Liver (tissue), 8 donors: ENCODE results near the gene CCR5AS.

Source experiments
- DNase-seq: peaks from one replicate; pipeline ENCODE4 v3.0.0-alpha.2; 2017; ENCODE audit warnings: low spot score
- H3K27ac ChIP-seq, 2 donors: one replicate each; pipeline ENCODE4 v1.7.0; 2013; ENCODE audit warnings: inconsistent platforms in 2 of 2, low read length in 2 of 2, control low read depth in 1 of 2, low read depth in 1 of 2, mild to moderate bottlenecking in 1 of 2
- H3K27me3 ChIP-seq, 4 donors: one replicate each; pipeline versions ENCODE4 v1.6.1 to v1.7.0; 2013; ENCODE audit warnings: low read length in 3 of 4, inconsistent platforms in 1 of 4, mild to moderate bottlenecking in 1 of 4, moderate library complexity in 1 of 4; ENCODE audit not compliant: control insufficient read depth in 4 of 4, insufficient read depth in 4 of 4
- H3K36me3 ChIP-seq, 4 donors: one replicate each; pipeline versions ENCODE4 v1.6.1 to v1.7.0; 2013; ENCODE audit warnings: low read length in 3 of 4, mild to moderate bottlenecking in 3 of 4, low read depth in 1 of 4, moderate library complexity in 1 of 4; ENCODE audit not compliant: control insufficient read depth in 4 of 4, insufficient read depth in 3 of 4
- H3K4me1 ChIP-seq, 4 donors: one replicate each; pipeline versions ENCODE4 v1.6.1 to v1.7.0; 2013; ENCODE audit warnings: low read length in 3 of 4, mild to moderate bottlenecking in 3 of 4, moderate library complexity in 1 of 4; ENCODE audit not compliant: control insufficient read depth in 4 of 4, insufficient read depth in 4 of 4
- H3K4me3 ChIP-seq, 3 donors: one replicate each; pipeline versions ENCODE4 v1.6.1 to v1.7.0; 2013; ENCODE audit warnings: low read length in 3 of 3, control low read depth in 1 of 3, low read depth in 1 of 3, mild to moderate bottlenecking in 1 of 3
- H3K9ac ChIP-seq, 2 donors: one replicate each; pipeline ENCODE4 v1.7.0; 2013; ENCODE audit warnings: low read length in 2 of 2, mild to moderate bottlenecking in 2 of 2, moderate library complexity in 2 of 2, control low read depth in 1 of 2, low read depth in 1 of 2
- H3K9me3 ChIP-seq, 4 donors: one replicate each; pipeline versions ENCODE4 v1.6.1 to v1.7.0; 2013; ENCODE audit warnings: low read length in 3 of 4; ENCODE audit not compliant: control insufficient read depth in 4 of 4
- EGR1 ChIP-seq, 2 donors: IDR thresholded peaks; 2 replicates each; pipeline ENCODE4 v1.6.1; 2016 to 2018; ENCODE audit warnings: antibody characterized with exemption in 2 of 2, low read depth in 2 of 2
- FOXA1 ChIP-seq: IDR thresholded peaks from 2 replicates; pipeline ENCODE4 v1.6.1; 2016; ENCODE audit warnings: antibody characterized with exemption
- FOXA2 ChIP-seq: IDR thresholded peaks from 2 replicates; pipeline ENCODE4 v1.6.1; 2016; ENCODE audit warnings: antibody characterized with exemption
- GABPA ChIP-seq, 2 donors: IDR thresholded peaks in 1 of 2; conservative IDR thresholded peaks in 1 of 2; 2 replicates each; pipeline ENCODE4 v1.6.1; 2016; ENCODE audit warnings: antibody characterized with exemption in 2 of 2, mild to moderate bottlenecking in 1 of 2, moderate library complexity in 1 of 2
- HNF4A ChIP-seq, 2 donors: conservative IDR thresholded peaks; 2 replicates each; pipeline ENCODE4 v1.6.1; 2016; ENCODE audit warnings: antibody characterized with exemption in 2 of 2, mild to moderate bottlenecking in 2 of 2
- HNF4G ChIP-seq: IDR thresholded peaks from 2 replicates; pipeline ENCODE4 v1.6.1; 2016; ENCODE audit warnings: antibody characterized with exemption
- JUND ChIP-seq, 2 donors: IDR thresholded peaks; 2 replicates each; pipeline ENCODE4 v1.6.1; 2016; ENCODE audit warnings: antibody characterized with exemption in 2 of 2
- NR2F2 ChIP-seq: IDR thresholded peaks from 2 replicates; pipeline ENCODE4 v1.6.1; 2016; ENCODE audit warnings: antibody characterized with exemption
- RAD21 ChIP-seq, 2 donors: IDR thresholded peaks; 2 replicates each; pipeline ENCODE4 v1.6.1; 2016; ENCODE audit warnings: antibody characterized with exemption in 2 of 2, mild to moderate bottlenecking in 2 of 2
- RXRA ChIP-seq, 2 donors: IDR thresholded peaks; 2 replicates each; pipeline ENCODE4 v1.6.1; 2017 to 2018; ENCODE audit warnings: antibody characterized with exemption in 2 of 2, mild to moderate bottlenecking in 1 of 2
- SP1 ChIP-seq: IDR thresholded peaks from 2 replicates; pipeline ENCODE4 v1.6.1; 2018; ENCODE audit warnings: antibody characterized with exemption, mild to moderate bottlenecking
- TAF1 ChIP-seq: conservative IDR thresholded peaks from 2 replicates; pipeline ENCODE4 v1.6.1; 2016; ENCODE audit warnings: antibody characterized with exemption, mild to moderate bottlenecking
- YY1 ChIP-seq: IDR thresholded peaks from 2 replicates; pipeline ENCODE4 v1.6.1; 2016; ENCODE audit warnings: antibody characterized with exemption, mild to moderate bottlenecking
- WGBS: extraction: QIAGEN DNeasy Blood & Tissue Kit; methylation state at CpG from one replicate; pipeline ENCODE4 v1.1.7; 2013; 5-methylcytosine and 5-hydroxymethylcytosine counted together
- TF ChIP-seq, protein P1 (sequence below): IDR thresholded peaks from 2 replicates; pipeline ENCODE4 v1.6.1; 2016; ENCODE audit warnings: antibody characterized with exemption
- TF ChIP-seq, protein P2 (sequence below): IDR thresholded peaks from 2 replicates; pipeline ENCODE4 v1.6.1; 2016; ENCODE audit warnings: antibody characterized with exemption
- TF ChIP-seq, protein P3 (sequence below): fragments of 150-350 bp; IDR thresholded peaks from 2 replicates; pipeline ENCODE4 v1.5.1; 2017; ENCODE audit warnings: improper control_type of control experiment, low read depth, low read length; ENCODE audit not compliant: missing input control
- TF ChIP-seq, protein P4 (sequence below): IDR thresholded peaks from 2 replicates; pipeline ENCODE4 v1.6.1; 2016; ENCODE audit warnings: antibody characterized with exemption, mild to moderate bottlenecking
- TF ChIP-seq, protein P5 (sequence below): IDR thresholded peaks from 2 replicates; pipeline ENCODE4 v1.6.1; 2016; ENCODE audit warnings: antibody characterized with exemption
- donor health status: healthy.
- donor health status: healthy.
- donor health status: healthy.
- donor health status: healthy.
- donor health status: healthy.

The CCR5AS gene

DNA sequence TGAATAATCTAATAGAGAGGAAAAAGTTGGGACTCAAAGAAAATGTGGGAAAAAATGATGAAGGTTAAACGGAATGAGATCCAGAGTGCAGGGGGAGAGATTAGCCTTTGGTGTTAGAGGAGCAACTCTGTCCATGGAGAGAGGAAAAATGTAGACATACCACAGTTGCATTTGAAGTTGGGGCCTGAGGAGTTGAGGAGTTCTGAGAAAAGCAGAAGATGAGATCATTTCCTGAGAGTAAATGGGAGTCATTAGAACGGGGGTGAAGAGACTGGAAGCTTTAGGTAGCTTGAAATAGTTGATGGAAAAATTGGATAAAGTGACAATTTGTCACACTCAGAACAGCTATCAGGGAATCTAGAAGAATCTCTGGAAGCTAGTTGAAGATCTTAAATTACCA lies 7.3 kb downstream of the CCR5AS start:
- TF ChIP-seq HNF4G (no peak), YY1 (no peak), NR2F2 (no peak), FOXA2 (no peak), TAF1 (no peak), RXRA (IDR thresholded peaks at IDR 0.05) (no peak), RAD21 (IDR thresholded peaks at IDR 0.05) (no peak), HNF4A (conservative IDR thresholded peaks at IDR 0.05) (no peak), FOXA1 (no peak), JUND (IDR thresholded peaks at IDR 0.05) (no peak), SP1 (no peak), GABPA (IDR thresholded peaks at IDR 0.05 in 1 of 2, conservative IDR thresholded peaks at IDR 0.05 in 1 of 2) (no peak), EGR1 (IDR thresholded peaks at IDR 0.05; ENCODE audit: low read depth in 2 of 2) (no peak)
- TF ChIP-seq, protein P1, sequence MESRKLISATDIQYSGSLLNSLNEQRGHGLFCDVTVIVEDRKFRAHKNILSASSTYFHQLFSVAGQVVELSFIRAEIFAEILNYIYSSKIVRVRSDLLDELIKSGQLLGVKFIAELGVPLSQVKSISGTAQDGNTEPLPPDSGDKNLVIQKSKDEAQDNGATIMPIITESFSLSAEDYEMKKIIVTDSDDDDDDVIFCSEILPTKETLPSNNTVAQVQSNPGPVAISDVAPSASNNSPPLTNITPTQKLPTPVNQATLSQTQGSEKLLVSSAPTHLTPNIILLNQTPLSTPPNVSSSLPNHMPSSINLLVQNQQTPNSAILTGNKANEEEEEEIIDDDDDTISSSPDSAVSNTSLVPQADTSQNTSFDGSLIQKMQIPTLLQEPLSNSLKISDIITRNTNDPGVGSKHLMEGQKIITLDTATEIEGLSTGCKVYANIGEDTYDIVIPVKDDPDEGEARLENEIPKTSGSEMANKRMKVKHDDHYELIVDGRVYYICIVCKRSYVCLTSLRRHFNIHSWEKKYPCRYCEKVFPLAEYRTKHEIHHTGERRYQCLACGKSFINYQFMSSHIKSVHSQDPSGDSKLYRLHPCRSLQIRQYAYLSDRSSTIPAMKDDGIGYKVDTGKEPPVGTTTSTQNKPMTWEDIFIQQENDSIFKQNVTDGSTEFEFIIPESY: no peak
- TF ChIP-seq, protein P2, sequence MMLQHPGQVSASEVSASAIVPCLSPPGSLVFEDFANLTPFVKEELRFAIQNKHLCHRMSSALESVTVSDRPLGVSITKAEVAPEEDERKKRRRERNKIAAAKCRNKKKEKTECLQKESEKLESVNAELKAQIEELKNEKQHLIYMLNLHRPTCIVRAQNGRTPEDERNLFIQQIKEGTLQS: no peak
- TF ChIP-seq, protein P3, sequence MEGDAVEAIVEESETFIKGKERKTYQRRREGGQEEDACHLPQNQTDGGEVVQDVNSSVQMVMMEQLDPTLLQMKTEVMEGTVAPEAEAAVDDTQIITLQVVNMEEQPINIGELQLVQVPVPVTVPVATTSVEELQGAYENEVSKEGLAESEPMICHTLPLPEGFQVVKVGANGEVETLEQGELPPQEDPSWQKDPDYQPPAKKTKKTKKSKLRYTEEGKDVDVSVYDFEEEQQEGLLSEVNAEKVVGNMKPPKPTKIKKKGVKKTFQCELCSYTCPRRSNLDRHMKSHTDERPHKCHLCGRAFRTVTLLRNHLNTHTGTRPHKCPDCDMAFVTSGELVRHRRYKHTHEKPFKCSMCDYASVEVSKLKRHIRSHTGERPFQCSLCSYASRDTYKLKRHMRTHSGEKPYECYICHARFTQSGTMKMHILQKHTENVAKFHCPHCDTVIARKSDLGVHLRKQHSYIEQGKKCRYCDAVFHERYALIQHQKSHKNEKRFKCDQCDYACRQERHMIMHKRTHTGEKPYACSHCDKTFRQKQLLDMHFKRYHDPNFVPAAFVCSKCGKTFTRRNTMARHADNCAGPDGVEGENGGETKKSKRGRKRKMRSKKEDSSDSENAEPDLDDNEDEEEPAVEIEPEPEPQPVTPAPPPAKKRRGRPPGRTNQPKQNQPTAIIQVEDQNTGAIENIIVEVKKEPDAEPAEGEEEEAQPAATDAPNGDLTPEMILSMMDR: no peak
- TF ChIP-seq, protein P4, sequence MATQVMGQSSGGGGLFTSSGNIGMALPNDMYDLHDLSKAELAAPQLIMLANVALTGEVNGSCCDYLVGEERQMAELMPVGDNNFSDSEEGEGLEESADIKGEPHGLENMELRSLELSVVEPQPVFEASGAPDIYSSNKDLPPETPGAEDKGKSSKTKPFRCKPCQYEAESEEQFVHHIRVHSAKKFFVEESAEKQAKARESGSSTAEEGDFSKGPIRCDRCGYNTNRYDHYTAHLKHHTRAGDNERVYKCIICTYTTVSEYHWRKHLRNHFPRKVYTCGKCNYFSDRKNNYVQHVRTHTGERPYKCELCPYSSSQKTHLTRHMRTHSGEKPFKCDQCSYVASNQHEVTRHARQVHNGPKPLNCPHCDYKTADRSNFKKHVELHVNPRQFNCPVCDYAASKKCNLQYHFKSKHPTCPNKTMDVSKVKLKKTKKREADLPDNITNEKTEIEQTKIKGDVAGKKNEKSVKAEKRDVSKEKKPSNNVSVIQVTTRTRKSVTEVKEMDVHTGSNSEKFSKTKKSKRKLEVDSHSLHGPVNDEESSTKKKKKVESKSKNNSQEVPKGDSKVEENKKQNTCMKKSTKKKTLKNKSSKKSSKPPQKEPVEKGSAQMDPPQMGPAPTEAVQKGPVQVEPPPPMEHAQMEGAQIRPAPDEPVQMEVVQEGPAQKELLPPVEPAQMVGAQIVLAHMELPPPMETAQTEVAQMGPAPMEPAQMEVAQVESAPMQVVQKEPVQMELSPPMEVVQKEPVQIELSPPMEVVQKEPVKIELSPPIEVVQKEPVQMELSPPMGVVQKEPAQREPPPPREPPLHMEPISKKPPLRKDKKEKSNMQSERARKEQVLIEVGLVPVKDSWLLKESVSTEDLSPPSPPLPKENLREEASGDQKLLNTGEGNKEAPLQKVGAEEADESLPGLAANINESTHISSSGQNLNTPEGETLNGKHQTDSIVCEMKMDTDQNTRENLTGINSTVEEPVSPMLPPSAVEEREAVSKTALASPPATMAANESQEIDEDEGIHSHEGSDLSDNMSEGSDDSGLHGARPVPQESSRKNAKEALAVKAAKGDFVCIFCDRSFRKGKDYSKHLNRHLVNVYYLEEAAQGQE: no peak
- TF ChIP-seq, protein P5, sequence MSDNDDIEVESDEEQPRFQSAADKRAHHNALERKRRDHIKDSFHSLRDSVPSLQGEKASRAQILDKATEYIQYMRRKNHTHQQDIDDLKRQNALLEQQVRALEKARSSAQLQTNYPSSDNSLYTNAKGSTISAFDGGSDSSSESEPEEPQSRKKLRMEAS: no peak
- Histone ChIP-seq H3K9ac (no peak overlapping the region), H3K27ac (no peak overlapping the region), H3K4me1 (peaks cover 0 to under 1% (median 0%) of the 10 kb centered on the region in 4 donors), H3K36me3 (no peaks in the 10 kb centered on the region), H3K27me3 (no peaks in the 10 kb centered on the region), H3K4me3 (no peak overlapping the region), H3K9me3 (no peaks in the 10 kb centered on the region)
- WGBS: 67% methylated on average over 2 of the region's 2 CpGs
- DNase-seq: no peak
